Loucy (cell line): ENCODE data around the gene TGFBR3.

ENCODE experiments used
- EZH2phosphoT487 ChIP-seq: fragments of 200-600 bp; IDR thresholded peaks from 2 replicates; pipeline ENCODE4 v1.6.1; 2018; ENCODE audit warnings: antibody characterized with exemption, mild to moderate bottlenecking, moderate library complexity, borderline replicate concordance
- TF ChIP-seq, protein P1 (sequence below): fragments of 200-600 bp; sonication (generic); conservative IDR thresholded peaks from 2 replicates; pipeline ENCODE4 v1.5.1; 2014; ENCODE audit warnings: mild to moderate bottlenecking, antibody characterized with exemption, low read length

DNA sequence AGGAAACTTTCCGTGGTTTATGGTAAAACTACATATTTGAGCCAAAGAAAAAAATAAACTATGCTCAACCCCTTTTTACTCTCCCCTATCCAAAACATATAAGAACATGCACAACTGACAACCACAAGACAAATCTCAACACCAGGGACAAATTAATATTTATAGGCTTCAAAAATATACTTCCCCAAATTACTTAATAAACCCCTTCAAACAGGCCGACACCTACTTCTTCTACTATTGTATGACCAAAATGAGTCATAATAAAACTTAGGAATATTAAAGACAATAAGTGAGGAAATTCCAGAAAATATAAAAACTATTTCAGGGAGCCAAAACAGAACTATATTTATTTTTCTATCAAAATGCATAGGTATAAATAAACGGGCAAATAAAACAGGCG, 71.5 kb downstream of the TGFBR3 start:
- TF ChIP-seq, protein P1, sequence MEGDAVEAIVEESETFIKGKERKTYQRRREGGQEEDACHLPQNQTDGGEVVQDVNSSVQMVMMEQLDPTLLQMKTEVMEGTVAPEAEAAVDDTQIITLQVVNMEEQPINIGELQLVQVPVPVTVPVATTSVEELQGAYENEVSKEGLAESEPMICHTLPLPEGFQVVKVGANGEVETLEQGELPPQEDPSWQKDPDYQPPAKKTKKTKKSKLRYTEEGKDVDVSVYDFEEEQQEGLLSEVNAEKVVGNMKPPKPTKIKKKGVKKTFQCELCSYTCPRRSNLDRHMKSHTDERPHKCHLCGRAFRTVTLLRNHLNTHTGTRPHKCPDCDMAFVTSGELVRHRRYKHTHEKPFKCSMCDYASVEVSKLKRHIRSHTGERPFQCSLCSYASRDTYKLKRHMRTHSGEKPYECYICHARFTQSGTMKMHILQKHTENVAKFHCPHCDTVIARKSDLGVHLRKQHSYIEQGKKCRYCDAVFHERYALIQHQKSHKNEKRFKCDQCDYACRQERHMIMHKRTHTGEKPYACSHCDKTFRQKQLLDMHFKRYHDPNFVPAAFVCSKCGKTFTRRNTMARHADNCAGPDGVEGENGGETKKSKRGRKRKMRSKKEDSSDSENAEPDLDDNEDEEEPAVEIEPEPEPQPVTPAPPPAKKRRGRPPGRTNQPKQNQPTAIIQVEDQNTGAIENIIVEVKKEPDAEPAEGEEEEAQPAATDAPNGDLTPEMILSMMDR, result no peak
- TF ChIP-seq EZH2phosphoT487, result no peak
